SK-N-DZ (cell line): Measurements from ENCODE around the gene CCDC158.
A peak's percentile ranks its signal among the peaks of the same experiment; 100 is the strongest.
"Not testable (repeated sequence)": the region's sequence is repeated elsewhere in the genome, so short reads cannot be mapped to it uniquely, and the experiment has no call there.

Source experiments
- DNase-seq: peaks from one replicate; pipeline ENCODE4 v3.0.0-alpha.2; 2015; ENCODE audit warnings: low spot score

CCDC158 gene

DNA sequence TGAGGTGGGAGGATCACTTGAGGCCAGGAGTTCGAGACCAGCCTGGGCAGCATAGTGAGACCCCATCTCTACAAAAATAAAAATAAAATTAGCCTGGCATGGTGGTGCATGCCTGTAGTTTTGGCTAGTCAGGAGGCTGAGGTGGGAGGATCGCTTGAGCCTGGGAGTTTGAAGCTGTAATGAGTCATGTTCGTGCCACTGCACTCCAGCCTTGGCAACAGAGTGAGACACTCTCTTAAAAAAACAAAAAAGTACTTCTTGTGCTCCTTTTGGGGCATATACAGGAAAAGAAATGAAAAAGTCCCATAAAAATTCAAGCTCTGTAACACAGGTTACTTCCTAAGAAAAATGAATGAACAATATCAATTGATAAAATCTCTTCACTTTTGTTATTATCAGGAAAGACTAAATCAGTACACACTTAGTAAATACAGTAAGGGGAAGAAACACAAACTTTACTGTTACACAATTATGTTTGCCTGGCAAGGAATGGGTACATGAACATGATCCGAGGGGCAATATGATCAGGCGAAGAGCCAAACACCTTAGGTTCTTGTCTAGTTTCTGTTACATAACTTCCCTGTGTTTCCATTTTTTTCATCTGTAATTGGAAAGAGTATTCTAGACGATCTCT lies 46.9 kb downstream of the CCDC158 start:
- no peak for DNase-seq

GRCh38 chr4:76366737-76367136 lies 54.2 kb downstream of the CCDC158 start:
- no peak for DNase-seq

DNA sequence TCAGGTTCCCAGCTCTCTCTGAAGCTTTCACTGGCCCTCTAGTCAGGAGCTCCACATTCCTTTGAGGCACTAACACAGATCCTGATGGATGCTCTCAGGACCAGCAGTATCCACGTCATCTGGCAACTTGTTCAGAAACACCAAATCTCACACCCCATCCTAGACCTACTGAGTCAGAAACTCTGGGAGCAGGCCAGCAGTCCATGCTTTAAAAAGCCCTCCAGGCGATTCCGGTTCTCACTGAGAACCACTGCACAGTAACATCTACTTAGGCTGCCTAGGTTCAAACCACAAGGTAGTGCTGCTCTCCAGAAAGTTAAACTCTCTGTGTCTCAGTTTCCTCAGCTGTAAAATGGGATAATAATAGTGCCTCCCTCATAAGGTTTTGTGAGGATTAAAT lies 55.3 kb downstream of the CCDC158 start:
- DNase-seq, result no peak

DNA sequence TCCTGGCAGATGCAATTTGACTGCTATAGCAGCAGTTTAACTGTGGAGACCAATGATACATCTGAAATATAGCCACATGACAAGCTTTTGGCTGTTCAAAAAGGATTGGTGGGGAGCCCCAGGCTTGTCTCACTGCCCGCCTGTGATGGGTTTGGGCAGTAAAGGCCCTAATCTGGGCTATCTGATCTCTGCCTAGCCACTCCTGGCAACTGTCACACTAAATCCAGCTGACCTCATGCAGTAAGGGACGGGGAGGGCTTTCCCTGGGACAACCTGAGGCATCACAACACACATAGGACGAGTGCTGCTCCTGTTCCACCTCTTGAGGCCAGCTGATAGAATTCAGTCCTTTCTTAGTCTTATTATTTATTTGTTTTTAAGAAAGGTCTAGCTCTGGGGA lies 56.2 kb downstream of the CCDC158 start:
- DNase-seq, result peak; percentile 54

DNA sequence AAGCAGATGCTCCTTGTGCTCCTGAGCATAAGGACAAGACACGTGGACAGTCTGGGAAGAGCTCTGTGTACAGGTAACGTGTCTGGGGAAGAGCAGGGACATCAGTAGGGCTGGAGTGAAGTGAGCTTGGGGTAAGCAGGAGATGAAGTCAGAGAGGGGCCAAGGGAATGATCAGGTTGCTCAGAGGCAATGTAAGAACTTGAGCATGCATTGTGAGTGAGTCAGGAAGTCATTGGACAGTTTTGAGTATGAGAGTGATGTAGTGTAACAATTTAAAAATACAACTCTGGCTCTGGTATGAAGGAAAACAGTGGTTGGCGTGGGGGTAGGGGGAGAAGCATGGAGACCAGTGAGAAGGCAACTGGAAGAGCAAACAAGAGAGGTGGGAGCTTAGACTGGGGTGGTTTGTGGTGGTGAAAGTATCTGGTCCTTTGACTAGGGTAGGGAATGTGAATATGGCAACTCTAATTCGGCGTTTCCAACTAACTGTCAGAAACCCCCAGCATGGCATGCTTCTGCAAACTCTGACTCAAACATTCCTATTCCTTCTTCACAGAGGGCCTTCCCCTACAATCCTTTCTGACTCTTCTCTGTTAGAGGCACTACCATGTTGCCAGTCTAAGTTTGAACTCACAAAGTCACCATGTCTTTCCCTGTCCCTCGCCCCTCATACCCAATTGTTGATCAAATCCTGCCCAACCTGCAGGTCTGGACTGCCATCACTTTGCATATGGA lies 57.2 kb downstream of the CCDC158 start:
- no peak for DNase-seq

DNA sequence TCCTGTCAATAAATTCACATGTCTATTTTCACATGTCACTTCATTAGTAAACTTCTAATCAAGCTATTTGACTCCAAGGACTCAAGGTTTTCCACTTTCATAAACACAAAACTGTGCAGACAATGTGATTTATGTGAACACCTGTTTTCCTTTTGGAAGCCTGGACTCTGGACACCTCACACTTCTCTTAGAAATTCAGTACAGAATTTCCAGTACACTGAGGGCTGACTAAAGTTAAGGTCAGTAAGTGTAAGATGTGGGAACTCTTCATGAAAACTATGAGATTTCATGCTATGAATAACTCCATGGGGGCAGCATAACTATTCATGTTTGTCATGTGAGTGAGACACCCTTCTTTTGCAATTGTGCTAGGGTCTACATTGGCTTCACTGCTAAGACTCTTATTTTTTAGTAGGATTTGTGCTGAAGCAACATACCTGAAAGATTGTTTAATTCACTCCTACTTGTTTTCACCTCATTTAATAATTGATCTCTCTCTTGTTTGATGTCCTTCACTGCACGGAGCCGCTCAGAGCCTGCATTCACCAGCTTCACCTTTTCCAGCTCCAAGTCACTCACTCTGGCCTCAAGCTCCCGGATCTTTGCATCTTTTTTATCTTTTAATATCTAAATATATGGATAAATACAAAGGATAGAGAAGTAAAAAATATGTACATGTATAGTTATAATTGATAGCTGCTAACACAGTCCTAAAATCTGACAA lies 59.1 kb downstream of the CCDC158 start:
- DNase-seq, result no peak

- DNase-seq, result not testable (repeated sequence)
These were observed 61.0 kb downstream of the CCDC158 start for GRCh38 chr4:76359881-76360466.

GRCh38 chr4:76357981-76358380 lies 63.0 kb downstream of the CCDC158 start:
- no peak for DNase-seq

- DNase-seq, result no peak
These were observed 66.1 kb downstream of the CCDC158 start for GRCh38 chr4:76354517-76355473.

- no peak for DNase-seq
These were observed 78.1 kb downstream of the CCDC158 start for GRCh38 chr4:76342803-76343202.

DNA sequence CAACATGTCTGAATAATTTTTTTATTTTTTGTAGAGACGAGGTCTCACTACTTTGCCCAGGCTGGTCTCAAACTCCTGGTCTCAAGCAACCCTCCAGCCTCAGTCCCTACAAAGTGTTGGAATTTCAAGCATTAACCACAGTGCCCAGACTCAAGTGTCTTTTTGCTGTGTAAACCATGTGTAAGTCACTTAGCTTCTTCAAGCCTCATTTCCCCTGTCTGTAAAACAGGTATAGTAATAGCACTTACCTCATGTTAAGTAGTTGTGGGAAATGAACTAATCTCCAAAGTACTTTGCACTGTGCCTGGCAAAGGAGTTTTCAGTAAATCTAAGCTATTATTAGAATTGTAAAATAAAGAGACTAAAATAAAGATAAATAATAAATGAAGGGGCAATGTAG lies 78.8 kb downstream of the CCDC158 start:
- no peak for DNase-seq

DNA sequence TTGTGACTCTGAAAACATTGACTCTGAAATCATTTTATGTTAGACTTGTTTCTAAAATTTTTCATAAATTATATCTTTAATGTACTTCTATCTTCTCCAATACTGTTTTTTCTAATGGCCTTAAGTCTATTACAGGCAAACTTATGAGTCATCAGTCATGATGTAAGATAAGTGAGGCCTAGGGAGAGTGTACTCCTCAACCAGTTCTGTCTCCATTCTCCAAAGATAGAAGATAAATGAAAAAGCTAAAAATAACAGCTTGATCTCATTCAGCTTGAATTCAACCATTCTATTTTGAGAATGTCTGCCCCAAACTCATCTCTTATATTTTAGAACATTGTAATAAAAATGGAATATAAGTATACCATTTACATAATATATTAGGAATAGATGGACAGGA lies 79.9 kb downstream of the CCDC158 start:
- no peak for DNase-seq

- no peak for DNase-seq
These were observed 81.6 kb downstream of the CCDC158 start for GRCh38 chr4:76339364-76339763.

GRCh38 chr4:76334885-76335284 lies 86.1 kb downstream of the CCDC158 start:
- DNase-seq, result no peak

DNA sequence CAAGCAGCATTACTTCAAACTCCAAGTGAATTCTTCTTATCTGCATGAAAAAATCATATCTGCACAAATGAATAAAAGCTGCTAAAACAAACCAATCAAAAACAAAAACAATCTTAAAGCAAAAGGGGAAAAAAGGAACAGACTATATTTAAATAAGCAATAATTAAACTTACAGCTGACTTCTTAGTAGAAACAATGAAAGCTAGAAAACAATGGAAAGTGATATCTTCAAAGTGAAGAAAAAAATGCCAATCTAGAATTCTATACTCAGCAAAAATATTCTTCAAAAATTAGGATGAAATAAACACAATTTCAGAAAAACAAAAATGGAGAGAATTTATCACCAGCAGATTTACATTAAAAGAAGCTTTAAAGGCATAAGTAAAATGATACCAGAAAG lies 94.4 kb downstream of the CCDC158 start:
- DNase-seq, result no peak

DNA sequence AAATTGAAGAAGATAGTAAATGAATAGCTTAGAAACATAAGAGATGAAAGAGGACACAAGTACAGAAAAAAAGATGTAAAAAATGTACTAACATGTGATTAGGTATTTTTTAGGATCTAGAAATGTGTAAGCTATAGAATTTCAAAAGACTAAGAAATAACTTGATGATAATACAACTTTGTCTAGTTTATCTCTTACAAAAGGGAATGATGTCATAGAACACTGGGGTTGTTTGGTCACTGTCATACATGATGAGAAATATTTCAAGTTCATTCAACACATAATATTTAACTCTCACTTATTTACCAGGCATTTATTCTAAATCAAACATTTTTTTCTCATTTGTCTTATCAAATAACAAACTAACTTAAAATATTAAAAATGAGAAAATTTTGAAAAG lies 95.9 kb downstream of the CCDC158 start:
- no peak for DNase-seq

- DNase-seq, result no peak
These were observed 98.7 kb downstream of the CCDC158 start for GRCh38 chr4:76322236-76322635.

DNA sequence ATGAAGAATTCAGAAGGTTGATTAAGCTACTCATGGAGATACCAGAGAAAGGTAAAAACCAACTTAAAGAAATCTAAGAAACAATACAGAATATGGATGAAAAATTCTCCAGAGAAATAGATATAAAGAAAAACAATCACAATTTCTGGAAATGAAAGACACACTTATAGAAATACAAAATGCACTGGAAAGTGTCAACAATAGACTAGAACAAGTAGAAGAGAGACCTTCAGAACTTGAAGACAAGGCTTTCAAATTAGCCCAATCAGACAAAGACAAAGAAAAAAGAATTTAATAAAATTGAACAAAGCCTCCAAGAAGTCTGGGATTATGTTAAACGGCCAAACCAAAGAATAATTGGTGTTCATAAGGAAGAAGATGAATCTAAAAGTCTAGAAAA lies 104.8 kb downstream of the CCDC158 start:
- no peak for DNase-seq

DNA sequence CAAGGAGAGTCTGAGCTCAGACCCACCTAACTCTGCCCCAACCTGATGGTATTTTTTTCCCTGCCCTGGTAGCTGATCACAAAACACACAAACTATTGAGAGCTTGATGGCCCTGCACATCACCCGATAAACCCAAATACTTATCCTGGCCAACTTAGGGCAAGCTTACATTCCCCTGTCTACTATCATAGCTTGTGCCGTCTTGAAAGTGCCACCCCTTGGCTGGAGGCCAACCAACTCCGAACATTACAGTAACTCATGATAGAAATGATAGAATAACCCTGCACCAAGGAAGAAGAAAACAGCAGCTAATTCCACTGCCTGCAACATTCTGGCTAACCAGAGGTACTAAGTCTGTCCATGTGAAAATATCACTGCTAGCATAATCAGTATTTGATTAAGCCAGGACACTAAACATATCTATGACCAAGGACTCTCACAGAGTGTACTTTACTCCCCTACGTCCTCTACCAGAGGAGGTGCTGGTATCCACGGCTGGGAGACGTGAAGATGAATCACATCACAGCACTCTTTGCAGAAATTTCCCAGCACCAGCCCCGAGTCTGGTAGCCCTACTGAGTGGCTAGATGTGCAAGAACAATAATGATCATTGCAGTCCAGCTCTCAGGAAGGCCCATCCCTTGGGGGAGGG lies 105.5 kb downstream of the CCDC158 start:
- no peak for DNase-seq

DNA sequence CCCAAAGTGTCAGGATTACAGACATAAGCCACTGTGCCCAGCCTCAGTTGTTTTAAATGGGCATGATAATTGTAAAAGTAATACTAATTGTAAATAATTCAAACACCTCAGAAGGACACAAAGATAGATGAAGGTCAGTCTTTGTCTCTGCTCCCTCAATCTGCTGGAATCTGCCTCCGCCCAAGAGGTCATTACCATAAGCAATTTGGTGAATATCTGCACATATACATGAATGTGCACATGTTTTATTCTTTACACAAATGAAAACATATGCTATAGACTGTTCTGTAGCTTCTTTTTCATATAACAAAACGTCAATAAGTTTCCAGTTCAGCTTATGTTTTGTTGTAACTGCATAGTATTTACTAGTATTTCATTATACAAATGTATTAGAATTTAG lies 107.4 kb downstream of the CCDC158 start:
- DNase-seq, result no peak

GRCh38 chr4:76312457-76312856 lies 108.5 kb downstream of the CCDC158 start:
- no peak for DNase-seq
